ENCODE data around the gene MAU2.

MAU2 gene

DNA sequence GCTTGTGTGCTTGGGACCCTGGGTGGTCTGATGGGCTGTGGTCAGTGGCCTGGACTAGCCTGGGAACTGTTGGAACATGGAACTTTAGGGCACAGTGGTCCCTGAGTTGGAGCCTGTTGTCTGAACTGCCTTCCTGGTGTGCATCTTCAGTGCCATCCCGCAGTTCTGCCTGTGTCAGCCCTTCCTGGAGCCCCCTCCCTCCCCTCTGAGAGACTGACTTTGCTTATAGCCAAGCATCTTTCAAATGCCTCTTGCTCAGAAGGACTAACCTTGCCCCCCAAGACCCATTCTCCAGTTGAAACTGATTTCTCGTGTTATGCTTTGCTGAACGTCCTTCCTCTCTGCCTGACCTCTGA lies 14.3 kb downstream of the MAU2 start:
- Histone ChIP-seq H3K9me2 (replicated peaks; ENCODE audit: low read depth, low read length) (no peaks in the 10 kb centered on the region), H3K4me1 (ENCODE audit: insufficient read depth, low read length, poor library complexity, severe bottlenecking) (no peaks in the 10 kb centered on the region), H3K36me3 (ENCODE audit: insufficient read depth, low read length) (peaks cover 41% of the 10 kb centered on the region; the same call in 1 of the 2 replicates), H3K9ac (ENCODE audit: low read depth, low read length, poor library complexity, severe bottlenecking) (no peak overlapping the region), H3K4me2 (ENCODE audit: low read depth, low read length, poor library complexity, severe bottlenecking) (no peak overlapping the region), H4K20me1 (ENCODE audit: insufficient read depth, low read length, poor library complexity, severe bottlenecking) (no peaks in the 10 kb centered on the region), H2AFZ (ENCODE audit: low read length) (no peak overlapping the region), H3K27me3 (ENCODE audit: insufficient read depth, low read length, poor library complexity, severe bottlenecking) (no peaks in the 10 kb centered on the region), H3K4me3 (ENCODE audit: low read length, poor library complexity, severe bottlenecking) (no peak overlapping the region), H3F3A (ENCODE audit: low read depth) (no peaks in the 10 kb centered on the region), H3K79me2 (ENCODE audit: insufficient read depth, low read length) (no peaks in the 10 kb centered on the region; the same call in 1 of the 2 replicates), H3K9me3 (ENCODE audit: insufficient read depth, low read depth, low read length) (no peaks in the 10 kb centered on the region)
- TF ChIP-seq, protein P1, sequence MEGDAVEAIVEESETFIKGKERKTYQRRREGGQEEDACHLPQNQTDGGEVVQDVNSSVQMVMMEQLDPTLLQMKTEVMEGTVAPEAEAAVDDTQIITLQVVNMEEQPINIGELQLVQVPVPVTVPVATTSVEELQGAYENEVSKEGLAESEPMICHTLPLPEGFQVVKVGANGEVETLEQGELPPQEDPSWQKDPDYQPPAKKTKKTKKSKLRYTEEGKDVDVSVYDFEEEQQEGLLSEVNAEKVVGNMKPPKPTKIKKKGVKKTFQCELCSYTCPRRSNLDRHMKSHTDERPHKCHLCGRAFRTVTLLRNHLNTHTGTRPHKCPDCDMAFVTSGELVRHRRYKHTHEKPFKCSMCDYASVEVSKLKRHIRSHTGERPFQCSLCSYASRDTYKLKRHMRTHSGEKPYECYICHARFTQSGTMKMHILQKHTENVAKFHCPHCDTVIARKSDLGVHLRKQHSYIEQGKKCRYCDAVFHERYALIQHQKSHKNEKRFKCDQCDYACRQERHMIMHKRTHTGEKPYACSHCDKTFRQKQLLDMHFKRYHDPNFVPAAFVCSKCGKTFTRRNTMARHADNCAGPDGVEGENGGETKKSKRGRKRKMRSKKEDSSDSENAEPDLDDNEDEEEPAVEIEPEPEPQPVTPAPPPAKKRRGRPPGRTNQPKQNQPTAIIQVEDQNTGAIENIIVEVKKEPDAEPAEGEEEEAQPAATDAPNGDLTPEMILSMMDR (conservative IDR thresholded peaks at IDR 0.05; ENCODE audit: low read length), result no peak
- no peak for TF ChIP-seq EZH2phosphoT487 (IDR thresholded peaks at IDR 0.05; ENCODE audit: borderline replicate concordance)

DNA sequence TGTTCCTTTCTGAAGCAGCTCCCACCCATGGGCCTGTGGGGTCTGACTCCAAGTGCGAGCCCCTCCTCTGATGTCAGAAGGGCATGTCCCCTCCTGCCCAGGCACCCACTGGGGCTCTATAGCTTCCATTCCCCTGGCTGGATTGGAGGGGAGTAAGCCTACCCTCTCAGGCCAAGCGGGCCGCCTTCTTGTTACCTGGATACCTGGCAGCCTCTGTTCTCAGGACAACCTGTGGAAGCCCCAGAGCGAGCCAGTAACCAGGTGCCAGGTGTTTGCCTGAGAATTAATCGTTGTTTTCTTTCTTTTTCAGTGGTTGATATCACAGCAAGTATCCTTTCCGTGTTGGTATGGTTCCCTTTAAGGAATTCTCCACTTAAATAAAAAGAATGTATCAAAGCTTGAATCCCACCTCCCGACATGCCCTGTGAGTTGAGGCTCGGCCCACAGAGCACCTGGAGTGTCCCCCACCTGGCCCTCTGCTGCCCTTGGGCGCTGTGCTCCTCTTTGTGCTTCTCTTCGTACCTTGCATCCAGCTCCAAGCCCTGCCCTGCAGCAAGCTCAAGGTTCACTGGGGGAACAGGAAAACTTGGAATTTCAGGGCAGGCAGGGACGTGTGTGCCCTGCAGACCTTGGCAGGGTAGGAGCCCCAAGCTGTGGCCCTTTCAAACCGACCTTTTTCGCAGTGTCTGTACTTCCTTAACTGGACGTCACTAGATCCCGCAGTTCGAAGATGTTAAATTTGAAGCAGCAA lies 15.0 kb downstream of the MAU2 start:
- no peak overlapping the region for H3K4me3 ChIP-seq (ENCODE audit: low read length, poor library complexity, severe bottlenecking)
- no peaks in the 10 kb centered on the region for H3K27me3 ChIP-seq (ENCODE audit: insufficient read depth, low read length, poor library complexity, severe bottlenecking)
- H2AFZ ChIP-seq (ENCODE audit: low read length), result no peak overlapping the region
- TF ChIP-seq, protein P1 (conservative IDR thresholded peaks at IDR 0.05; ENCODE audit: low read length), result no peak
- TF ChIP-seq EZH2phosphoT487 (IDR thresholded peaks at IDR 0.05; ENCODE audit: borderline replicate concordance), result no peak
- H3K9me2 ChIP-seq (replicated peaks; ENCODE audit: low read depth, low read length), result no peaks in the 10 kb centered on the region
- peaks cover 40% of the 10 kb centered on the region; the same call in 1 of the 2 replicates for H3K36me3 ChIP-seq (ENCODE audit: insufficient read depth, low read length)
- no peaks in the 10 kb centered on the region for H4K20me1 ChIP-seq (ENCODE audit: insufficient read depth, low read length, poor library complexity, severe bottlenecking)
- H3K9me3 ChIP-seq (ENCODE audit: insufficient read depth, low read depth, low read length), result no peaks in the 10 kb centered on the region
- H3K9ac ChIP-seq (ENCODE audit: low read depth, low read length, poor library complexity, severe bottlenecking), result no peak overlapping the region
- H3F3A ChIP-seq (ENCODE audit: low read depth), result no peaks in the 10 kb centered on the region
- no peaks in the 10 kb centered on the region for H3K4me1 ChIP-seq (ENCODE audit: insufficient read depth, low read length, poor library complexity, severe bottlenecking)
- H3K4me2 ChIP-seq (ENCODE audit: low read depth, low read length, poor library complexity, severe bottlenecking), result no peak overlapping the region
- no peaks in the 10 kb centered on the region; the same call in 1 of the 2 replicates for H3K79me2 ChIP-seq (ENCODE audit: insufficient read depth, low read length)

DNA sequence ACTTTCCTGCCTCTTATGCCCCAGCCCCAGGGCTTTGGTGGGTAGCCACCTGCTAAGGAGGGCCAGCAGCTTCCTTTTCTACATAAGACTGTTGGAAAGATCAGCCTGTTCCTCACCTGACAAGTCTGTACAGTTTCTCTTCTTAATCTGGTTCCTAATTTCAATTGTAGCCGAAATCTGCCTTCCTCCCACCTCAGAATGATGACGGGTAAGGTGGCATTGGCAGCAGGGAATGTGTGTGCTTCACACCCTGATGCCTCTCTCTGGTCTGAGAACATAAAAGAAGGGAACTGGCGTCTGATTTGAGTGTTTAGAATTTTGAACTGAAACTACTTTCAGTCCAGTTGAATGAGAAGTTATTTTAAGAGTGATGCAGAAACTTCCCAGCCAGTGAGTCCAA lies 16.0 kb downstream of the MAU2 start:
- Histone ChIP-seq H3K9ac (ENCODE audit: low read depth, low read length, poor library complexity, severe bottlenecking) (no peak overlapping the region), H3K27me3 (ENCODE audit: insufficient read depth, low read length, poor library complexity, severe bottlenecking) (no peaks in the 10 kb centered on the region), H3F3A (ENCODE audit: low read depth) (no peaks in the 10 kb centered on the region), H3K36me3 (ENCODE audit: insufficient read depth, low read length) (peaks cover 39% of the 10 kb centered on the region; the same call in 1 of the 2 replicates), H4K20me1 (ENCODE audit: insufficient read depth, low read length, poor library complexity, severe bottlenecking) (no peaks in the 10 kb centered on the region), H3K4me1 (ENCODE audit: insufficient read depth, low read length, poor library complexity, severe bottlenecking) (no peaks in the 10 kb centered on the region), H2AFZ (ENCODE audit: low read length) (no peak overlapping the region), H3K9me2 (replicated peaks; ENCODE audit: low read depth, low read length) (no peaks in the 10 kb centered on the region), H3K9me3 (ENCODE audit: insufficient read depth, low read depth, low read length) (no peaks in the 10 kb centered on the region), H3K4me3 (ENCODE audit: low read length, poor library complexity, severe bottlenecking) (no peak overlapping the region), H3K4me2 (ENCODE audit: low read depth, low read length, poor library complexity, severe bottlenecking) (no peak overlapping the region), H3K79me2 (ENCODE audit: insufficient read depth, low read length) (no peaks in the 10 kb centered on the region; the same call in 1 of the 2 replicates)
- TF ChIP-seq, protein P1 (conservative IDR thresholded peaks at IDR 0.05; ENCODE audit: low read length), result no peak
- no peak for TF ChIP-seq EZH2phosphoT487 (IDR thresholded peaks at IDR 0.05; ENCODE audit: borderline replicate concordance)

All from Loucy (cell line).